ENCODE results near the gene PSRC1. TPM values are rescaled to one million over a fixed set of nuclear protein-coding genes. Genes with fewer than 3 reads are reported as not detected.

PSRC1 gene
- total and polyA plus RNA-seq, 7 donors: 2.3 to 13.6 (median 6.9) TPM

Other genes with a start within 250 kb of the PSRC1 start
- 10 to 100 TPM; 16.0 to 34.3 (median 24.0) TPM for gene WDR47, start 241.0 kb downstream of the PSRC1 start, total RNA-seq
- 1 to 10 TPM; 3.7 to 4.6 (median 4.2) TPM for gene WDR47, start 241.0 kb downstream of the PSRC1 start, polyA plus RNA-seq
- 10 to 100 TPM; 19.9 to 44.6 (median 39.0) TPM for gene TAF13, start 207.1 kb downstream of the PSRC1 start, total RNA-seq
- 10 to 100 TPM; 36.5 to 78.8 (median 52.9) TPM for gene TAF13, start 207.1 kb downstream of the PSRC1 start, polyA plus RNA-seq
- gene TMEM167B, start 192.4 kb downstream of the PSRC1 start, total RNA-seq: 10 to 100 TPM; 21.9 to 33.2 (median 26.8) TPM
- 10 to 100 TPM; 16.2 to 22.7 (median 21.6) TPM for gene TMEM167B, start 192.4 kb downstream of the PSRC1 start, polyA plus RNA-seq
- gene ELAPOR1, start 169.0 kb downstream of the PSRC1 start, total RNA-seq: under 1 TPM; 0.33 to 0.71 (median 0.48) TPM
- 10 to 100 TPM in 1 of 3 donors, 1 to 10 TPM in 2; 6.7 to 20.7 (median 7.2) TPM for gene ELAPOR1, start 169.0 kb downstream of the PSRC1 start, polyA plus RNA-seq
- 100 to 1,000 TPM; 106 to 160 (median 148) TPM for gene SARS1, start 69.2 kb downstream of the PSRC1 start, total RNA-seq
- gene SARS1, start 69.2 kb downstream of the PSRC1 start, polyA plus RNA-seq: 100 to 1,000 TPM; 100 to 135 (median 108) TPM
- 10 to 100 TPM in 1 of 4 donors, 1 to 10 TPM in 3; 3.6 to 10.8 (median 5.3) TPM for gene CELSR2, start 33.6 kb downstream of the PSRC1 start, total RNA-seq
- gene CELSR2, start 33.6 kb downstream of the PSRC1 start, polyA plus RNA-seq: 1 to 10 TPM in 1 of 3 donors, under 1 TPM in 2; under 0.01 to 3.3 (median under 0.01) TPM
- not detected for gene MYBPHL, start 23.9 kb upstream of the PSRC1 start, total RNA-seq
- gene MYBPHL, start 23.9 kb upstream of the PSRC1 start, polyA plus RNA-seq: not detected
- 10 to 100 TPM; 33.4 to 55.1 (median 47.2) TPM for gene SORT1, start 114.8 kb upstream of the PSRC1 start, total RNA-seq
- 10 to 100 TPM in 1 of 3 donors, 1 to 10 TPM in 2; 7.2 to 37.0 (median 8.6) TPM for gene SORT1, start 114.8 kb upstream of the PSRC1 start, polyA plus RNA-seq
- 10 to 100 TPM; 18.8 to 57.6 (median 25.8) TPM for gene PSMA5, start 143.3 kb upstream of the PSRC1 start, total RNA-seq
- gene PSMA5, start 143.3 kb upstream of the PSRC1 start, polyA plus RNA-seq: 100 to 1,000 TPM in 1 of 3 donors, 10 to 100 TPM in 2; 89.5 to 113 (median 94.9) TPM
- 1 to 10 TPM; 2.1 to 6.9 (median 3.2) TPM for gene SYPL2, start 183.4 kb upstream of the PSRC1 start, total RNA-seq
- gene SYPL2, start 183.4 kb upstream of the PSRC1 start, polyA plus RNA-seq: under 1 TPM in 2 of 3 donors, not detected in 1; under 0.01 to 0.58 TPM
- gene ATXN7L2, start 200.8 kb upstream of the PSRC1 start, total RNA-seq: 10 to 100 TPM in 1 of 4 donors, 1 to 10 TPM in 3; 2.0 to 12.2 (median 3.1) TPM
- 1 to 10 TPM; 1.8 to 5.7 (median 2.1) TPM for gene ATXN7L2, start 200.8 kb upstream of the PSRC1 start, polyA plus RNA-seq
- gene CYB561D1, start 210.9 kb upstream of the PSRC1 start, total RNA-seq: 1 to 10 TPM; 4.2 to 7.6 (median 5.4) TPM
- gene CYB561D1, start 210.9 kb upstream of the PSRC1 start, polyA plus RNA-seq: 10 to 100 TPM in 1 of 3 donors, 1 to 10 TPM in 2; 1.8 to 12.5 (median 3.9) TPM
- gene AMIGO1, start 226.6 kb upstream of the PSRC1 start, total RNA-seq: 10 to 100 TPM in 1 of 4 donors, 1 to 10 TPM in 3; 6.4 to 12.1 (median 8.8) TPM
- 1 to 10 TPM in 1 of 3 donors, under 1 TPM in 2; 0.60 to 2.8 (median 0.69) TPM for gene AMIGO1, start 226.6 kb upstream of the PSRC1 start, polyA plus RNA-seq

Data from sigmoid colon (tissue), 7 donors.